ENCODE data around the gene NOTCH1. TPM values are rescaled to one million over a fixed set of nuclear protein-coding genes. Genes with fewer than 3 reads are reported as not detected.

Gene NOTCH1
- total RNA-seq, 4 donors from 2014 or later = 38.2 to 95.7 (median 53.8) TPM

DNA sequence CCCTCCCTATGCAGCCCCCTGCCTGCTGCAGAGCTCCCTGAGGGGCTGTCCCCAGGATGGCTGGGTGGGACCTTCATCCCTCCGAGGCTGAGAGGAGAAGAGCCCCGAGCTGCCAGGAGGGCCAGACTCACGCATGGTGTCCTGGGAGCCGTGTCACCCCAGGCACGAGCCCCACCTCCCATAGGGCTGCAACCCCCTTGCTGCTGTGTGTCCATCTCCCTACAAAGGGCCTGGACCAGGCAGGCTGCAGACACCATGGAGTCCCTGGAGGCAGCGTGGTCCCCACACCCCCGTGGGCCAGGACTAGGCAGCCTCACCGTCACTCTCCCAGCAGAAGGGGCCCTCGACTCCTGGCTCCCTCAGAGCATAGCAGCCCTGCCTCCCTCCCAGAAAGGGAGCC, 51.8 kb downstream of the NOTCH1 start:
- H3K4me3 ChIP-seq = no peak overlapping the region
- TF ChIP-seq, protein P1, sequence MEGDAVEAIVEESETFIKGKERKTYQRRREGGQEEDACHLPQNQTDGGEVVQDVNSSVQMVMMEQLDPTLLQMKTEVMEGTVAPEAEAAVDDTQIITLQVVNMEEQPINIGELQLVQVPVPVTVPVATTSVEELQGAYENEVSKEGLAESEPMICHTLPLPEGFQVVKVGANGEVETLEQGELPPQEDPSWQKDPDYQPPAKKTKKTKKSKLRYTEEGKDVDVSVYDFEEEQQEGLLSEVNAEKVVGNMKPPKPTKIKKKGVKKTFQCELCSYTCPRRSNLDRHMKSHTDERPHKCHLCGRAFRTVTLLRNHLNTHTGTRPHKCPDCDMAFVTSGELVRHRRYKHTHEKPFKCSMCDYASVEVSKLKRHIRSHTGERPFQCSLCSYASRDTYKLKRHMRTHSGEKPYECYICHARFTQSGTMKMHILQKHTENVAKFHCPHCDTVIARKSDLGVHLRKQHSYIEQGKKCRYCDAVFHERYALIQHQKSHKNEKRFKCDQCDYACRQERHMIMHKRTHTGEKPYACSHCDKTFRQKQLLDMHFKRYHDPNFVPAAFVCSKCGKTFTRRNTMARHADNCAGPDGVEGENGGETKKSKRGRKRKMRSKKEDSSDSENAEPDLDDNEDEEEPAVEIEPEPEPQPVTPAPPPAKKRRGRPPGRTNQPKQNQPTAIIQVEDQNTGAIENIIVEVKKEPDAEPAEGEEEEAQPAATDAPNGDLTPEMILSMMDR (IDR thresholded peaks at IDR 0.05) = no peak
- TF ChIP-seq POLR2A (IDR thresholded peaks at IDR 0.05) = no peak
- H3K9me3 ChIP-seq = no peaks in the 10 kb centered on the region
- no peaks in the 10 kb centered on the region for H3K4me1 ChIP-seq
- H3K27ac ChIP-seq = no peak overlapping the region
- no peak for DNase-seq
- peaks cover 0 to 43% (median 0%) of the 10 kb centered on the region in 3 donors for H3K36me3 ChIP-seq
- no peaks in the 10 kb centered on the region for H3K27me3 ChIP-seq

DNA sequence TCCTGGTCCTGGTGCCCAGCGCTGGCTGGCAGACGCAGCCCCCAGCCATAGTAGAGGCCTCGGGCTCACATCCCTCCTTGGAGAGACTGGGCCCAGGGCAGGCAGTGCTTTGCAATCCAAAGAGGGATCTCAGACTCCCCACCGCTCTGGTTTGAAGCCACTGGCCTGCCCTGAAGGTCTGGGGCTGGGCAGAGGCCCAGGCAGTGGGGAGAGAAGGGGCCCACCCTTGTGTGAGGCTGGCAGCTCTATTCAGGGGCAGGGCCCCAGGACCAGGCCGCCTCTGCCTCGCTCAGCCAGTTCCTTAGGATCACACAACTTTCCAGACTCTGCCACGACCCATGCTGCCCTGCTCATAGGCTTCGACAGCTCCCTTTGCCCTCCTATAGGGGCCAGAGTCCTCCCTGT, 52.3 kb downstream of the NOTCH1 start:
- H3K27ac ChIP-seq = no peak overlapping the region
- TF ChIP-seq POLR2A (IDR thresholded peaks at IDR 0.05) = no peak
- TF ChIP-seq, protein P1 (IDR thresholded peaks at IDR 0.05) = no peak
- H3K27me3 ChIP-seq = no peaks in the 10 kb centered on the region
- no peaks in the 10 kb centered on the region for H3K9me3 ChIP-seq
- H3K36me3 ChIP-seq = peaks cover 0 to 38% (median 0%) of the 10 kb centered on the region in 3 donors
- no peak overlapping the region for H3K4me3 ChIP-seq
- no peak for DNase-seq
- peaks cover 0 to 1% (median 0%) of the 10 kb centered on the region in 4 donors for H3K4me1 ChIP-seq

DNA sequence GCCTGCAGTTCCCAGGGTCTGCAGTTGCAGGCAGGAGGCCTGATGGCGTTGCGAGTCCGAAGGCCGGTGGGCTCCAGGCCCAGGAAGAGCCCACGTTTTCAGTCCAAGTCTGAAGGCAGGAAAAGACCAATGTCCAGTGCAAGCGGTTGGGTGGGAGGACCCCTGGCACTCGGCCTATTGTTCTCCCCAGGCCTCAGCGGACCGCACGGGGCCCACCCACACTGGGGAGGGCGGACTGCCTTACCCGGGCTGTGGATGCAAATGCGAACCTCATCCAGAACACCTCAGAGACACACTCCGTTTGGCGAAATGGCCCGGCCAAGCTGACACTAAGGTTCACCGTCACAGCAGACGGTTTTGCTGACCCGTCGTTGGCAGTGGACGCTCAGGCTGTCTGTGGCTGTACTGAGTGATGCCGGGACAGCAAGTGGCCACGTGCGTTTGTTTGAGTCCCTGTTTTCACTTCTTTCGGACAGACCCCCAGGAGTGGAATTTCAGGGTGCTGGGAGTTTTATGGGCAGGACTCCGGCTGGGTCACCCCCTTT, 52.8 kb downstream of the NOTCH1 start:
- Histone ChIP-seq H3K36me3 (peaks cover 0 to 33% (median 0%) of the 10 kb centered on the region in 3 donors), H3K4me1 (peaks cover 0 to 4% (median 0%) of the 10 kb centered on the region in 4 donors), H3K9me3 (no peaks in the 10 kb centered on the region), H3K27me3 (no peaks in the 10 kb centered on the region), H3K4me3 (no peak overlapping the region), H3K27ac (no peak overlapping the region)
- TF ChIP-seq, protein P1 (IDR thresholded peaks at IDR 0.05) = no peak
- no peak for TF ChIP-seq POLR2A (IDR thresholded peaks at IDR 0.05)
- no peak for DNase-seq

DNA sequence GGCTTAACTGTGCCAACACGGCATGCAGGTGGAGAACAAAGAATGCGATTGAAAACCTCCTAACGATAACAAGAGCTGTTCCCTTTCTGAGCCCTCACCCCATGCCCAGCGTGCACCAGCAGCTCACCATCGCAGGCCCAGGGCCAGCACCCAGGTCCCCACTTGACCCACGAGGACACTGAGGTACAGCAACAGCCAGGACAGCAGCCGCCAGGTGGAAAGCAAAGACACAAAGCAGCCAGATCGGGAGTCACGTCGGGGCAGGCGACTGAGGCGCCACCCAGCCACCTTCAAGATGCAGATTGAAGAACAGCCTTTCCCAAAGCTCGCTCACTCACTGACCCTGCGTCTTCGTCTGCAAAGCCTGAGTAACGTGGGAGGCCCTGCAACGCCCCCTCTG, 56.1 kb downstream of the NOTCH1 start:
- H3K4me3 ChIP-seq = no peak overlapping the region
- peaks cover 0 to 2% (median 0%) of the 10 kb centered on the region in 3 donors for H3K36me3 ChIP-seq
- H3K9me3 ChIP-seq = no peaks in the 10 kb centered on the region
- peaks cover 0 to 7% (median 4%) of the 10 kb centered on the region in 4 donors for H3K4me1 ChIP-seq
- DNase-seq = no peak
- no peak overlapping the region for H3K27ac ChIP-seq
- H3K27me3 ChIP-seq = no peaks in the 10 kb centered on the region
- TF ChIP-seq, protein P1 (IDR thresholded peaks at IDR 0.05) = no peak
- TF ChIP-seq POLR2A (IDR thresholded peaks at IDR 0.05) = no peak

DNA sequence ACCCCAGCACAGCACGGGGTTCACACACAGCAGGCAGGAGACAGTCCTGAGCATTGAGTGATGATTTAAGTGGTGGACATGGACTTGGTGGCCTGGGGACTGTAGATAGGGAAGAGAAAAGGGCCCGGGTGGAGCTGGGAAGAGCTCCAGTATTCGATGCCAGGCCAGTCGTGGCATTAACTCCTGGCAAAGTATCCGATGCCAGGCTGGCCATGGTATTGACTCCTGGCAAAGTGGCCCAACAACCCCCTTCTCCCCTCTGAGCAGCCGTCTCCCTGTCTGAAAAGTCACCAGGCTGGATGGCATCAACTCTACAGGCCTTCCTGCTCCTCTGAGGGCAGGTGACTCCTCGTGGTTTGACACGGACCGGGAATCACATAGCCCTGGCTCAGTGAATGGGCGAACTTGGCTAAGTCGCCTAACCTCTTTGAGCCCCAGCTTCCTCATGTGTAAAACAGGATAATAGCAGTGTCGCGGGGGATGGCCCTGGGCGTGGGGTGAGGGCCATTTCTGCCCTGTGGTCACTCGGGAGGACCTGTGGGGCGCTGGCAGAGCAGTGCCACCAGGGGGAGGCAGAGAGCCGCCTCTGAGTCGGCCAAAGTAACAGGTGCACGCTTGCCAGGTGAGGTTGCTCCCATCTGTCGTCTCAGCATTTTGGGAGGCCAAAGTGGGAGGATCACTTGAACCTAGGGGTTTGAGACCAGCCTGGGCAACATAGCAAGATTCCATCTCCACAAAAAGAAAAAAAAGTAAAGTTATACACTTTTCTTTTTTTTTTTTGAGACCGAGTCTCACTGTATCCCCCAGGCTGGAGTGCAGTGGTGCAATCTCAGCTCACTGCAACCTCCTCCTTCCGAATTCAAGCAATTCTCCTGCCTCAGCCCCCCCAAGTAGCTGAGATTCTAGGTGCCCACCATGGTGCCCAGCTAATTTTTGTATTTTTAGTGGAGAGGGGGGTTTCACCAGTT, 57.3 kb downstream of the NOTCH1 start:
- no peaks in the 10 kb centered on the region for H3K27me3 ChIP-seq
- TF ChIP-seq, protein P1 (IDR thresholded peaks at IDR 0.05) = peak; percentile 95 to 99 (median 98)
- peak in 1 of 2 donors; percentile 12 for TF ChIP-seq POLR2A (IDR thresholded peaks at IDR 0.05)
- H3K4me3 ChIP-seq = no peak overlapping the region
- no peaks in the 10 kb centered on the region for H3K36me3 ChIP-seq
- DNase-seq = peak; percentile 68 to 92 (median 87)
- no peak overlapping the region for H3K27ac ChIP-seq
- H3K9me3 ChIP-seq = no peaks in the 10 kb centered on the region
- H3K4me1 ChIP-seq = peaks cover 0 to 16% (median 14%) of the 10 kb centered on the region in 4 donors

All from Peyer's patch (tissue), 4 donors.